Muscle of leg (tissue), 11 donors: ENCODE measurements around the gene FLRT1. TPM values are rescaled to one million over a fixed set of nuclear protein-coding genes. Genes with fewer than 3 reads are reported as not detected.
A peak's percentile ranks its signal among the peaks of the same experiment; 100 is the strongest.

ENCODE experiments used
- DNase-seq: peaks from one replicate; pipeline ENCODE4 v3.0.0; 2013
- H3K27ac ChIP-seq: one replicate; pipeline ENCODE4 v1.5.1; 2013; ENCODE audit warnings: mild to moderate bottlenecking, low read length, control low read depth
- H3K27me3 ChIP-seq: one replicate; pipeline ENCODE4 v1.6.1; 2013; ENCODE audit warnings: low read length; ENCODE audit not compliant: control insufficient read depth, insufficient read depth
- H3K36me3 ChIP-seq: one replicate; pipeline ENCODE4 v1.6.1; 2013; ENCODE audit warnings: low read length; ENCODE audit not compliant: control insufficient read depth, insufficient read depth
- H3K4me1 ChIP-seq: one replicate; pipeline ENCODE4 v1.6.1; 2013; ENCODE audit warnings: low read length; ENCODE audit not compliant: control insufficient read depth, insufficient read depth
- H3K4me3 ChIP-seq: one replicate; pipeline ENCODE4 v1.5.1; 2013; ENCODE audit warnings: low read length, control low read depth
- H3K9me3 ChIP-seq: replicated peaks from 2 replicates; pipeline ENCODE4 v1.6.1; 2013; ENCODE audit warnings: low read depth, low read length; ENCODE audit not compliant: control insufficient read depth
- WGBS: methylation state at CpG from one replicate; pipeline ENCODE4 v1.1.5; 2013; ENCODE audit warnings: missing lambda C conversion rate; ENCODE audit not compliant: insufficient coverage; 5-methylcytosine and 5-hydroxymethylcytosine counted together
- polyA plus RNA-seq, 8 donors: library from polyadenylated mRNA; unstranded; fragments of 120-200 nt; gene quantifications; one replicate each; pipeline versions ENCODE4 v1.2.1 to v1.2.3, GENCODE V29; 2013; ENCODE audit warnings: inconsistent platforms in 1 of 8, low replicate concordance in 1 of 8; ENCODE audit not compliant: insufficient read length in 8 of 8, insufficient read depth in 1 of 8
- total RNA-seq: library from RNA; stranded (reverse); fragments of 120-200 nt; gene quantifications from one replicate; pipeline ENCODE4 v1.2.4, GENCODE V29; 2013

FLRT1 gene
- total and polyA plus RNA-seq, 9 donors = 1.2 to 6.2 (median 3.0) TPM

DNA sequence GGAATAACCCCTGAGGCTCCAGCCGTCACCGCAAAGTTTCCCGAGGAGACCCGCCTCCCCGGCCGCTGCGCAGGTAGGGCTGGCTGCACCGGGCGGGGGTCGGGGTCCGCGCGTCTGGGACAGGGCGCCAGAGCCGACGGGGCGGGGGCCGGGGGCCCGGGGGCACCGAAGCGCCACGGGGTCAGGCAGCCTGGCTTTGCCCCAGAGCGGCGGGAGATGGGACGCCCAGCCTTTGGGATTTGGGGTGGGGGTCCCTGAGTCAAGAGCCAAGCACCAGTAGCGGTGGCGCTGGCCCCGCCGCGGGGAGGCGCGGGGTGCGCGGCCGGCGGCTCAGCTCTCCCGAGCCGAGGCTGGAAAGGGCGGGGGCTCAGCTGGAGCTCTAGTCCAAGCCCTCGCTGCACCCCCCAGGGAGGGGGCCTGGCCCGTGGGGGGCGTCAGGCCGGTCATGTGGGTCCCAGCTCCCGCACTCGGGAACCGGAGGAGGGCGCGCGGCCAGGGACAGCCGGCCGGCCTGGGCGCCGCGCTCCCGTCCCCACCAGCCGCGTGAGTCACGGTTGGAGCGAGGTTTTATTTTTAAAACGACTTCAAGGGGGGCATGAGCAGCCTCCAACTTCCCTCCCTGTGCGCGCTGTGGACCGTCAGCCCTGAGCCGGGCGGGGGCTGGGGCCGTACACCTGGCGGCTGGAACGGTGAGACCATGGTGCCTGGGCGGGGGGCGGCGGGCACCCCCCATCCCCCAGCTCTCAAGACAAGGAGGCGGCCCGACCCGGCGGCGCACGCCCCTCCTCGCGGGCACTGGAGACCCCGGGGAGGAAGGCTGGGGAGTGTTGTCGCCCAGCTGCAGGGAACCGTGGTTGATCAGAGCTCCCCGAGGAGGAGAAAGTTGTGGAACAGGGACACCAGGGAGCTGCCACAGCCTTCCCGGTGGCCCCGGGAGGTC is 626 bp downstream of the FLRT1 start:
- H3K27me3 ChIP-seq = peaks cover 37% of the 10 kb centered on the region
- peak; percentile 77 for DNase-seq
- H3K4me3 ChIP-seq = peak overlapping the region; percentile 37
- no peaks in the 10 kb centered on the region for H3K9me3 ChIP-seq
- peaks cover 32% of the 10 kb centered on the region for H3K4me1 ChIP-seq
- H3K36me3 ChIP-seq = no peaks in the 10 kb centered on the region
- H3K27ac ChIP-seq = peak overlapping the region; percentile 13
- 2% methylated on average over 78 of the region's 85 CpGs for WGBS

DNA sequence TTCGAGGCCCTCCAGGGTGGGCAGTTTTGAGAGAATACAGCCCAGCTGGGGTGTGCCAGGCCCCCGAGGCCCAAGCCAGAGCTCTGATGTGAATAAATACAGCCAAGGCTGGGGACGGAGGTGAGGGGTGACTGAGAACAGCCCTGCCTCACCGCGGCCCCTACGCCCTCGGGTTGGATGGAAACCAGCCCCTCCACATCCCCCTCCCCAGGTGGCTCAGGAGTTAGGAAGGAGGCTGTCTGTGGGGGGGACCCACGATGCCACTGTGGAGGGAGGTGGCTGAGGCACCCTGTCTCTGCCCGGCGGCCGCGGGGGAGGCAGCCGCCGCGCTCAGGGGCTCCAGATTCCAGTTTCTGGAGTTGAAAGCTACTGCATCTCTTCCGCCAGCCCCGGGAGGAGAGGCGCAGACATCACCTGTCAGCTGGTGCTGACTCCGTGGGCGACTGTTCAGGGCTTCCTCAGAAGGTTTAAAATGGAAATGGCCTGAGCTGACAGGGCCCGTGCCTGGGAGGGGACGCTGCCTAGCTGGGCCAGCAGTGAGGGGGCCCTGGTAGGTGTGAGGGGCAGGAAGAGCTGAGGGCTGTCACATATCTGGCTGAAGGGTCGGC is 1.4 kb downstream of the FLRT1 start:
- peak overlapping the region; percentile 37 for H3K4me3 ChIP-seq
- H3K27me3 ChIP-seq = peaks cover 37% of the 10 kb centered on the region
- peak overlapping the region; percentile 13 for H3K27ac ChIP-seq
- DNase-seq = no peak
- H3K9me3 ChIP-seq = no peaks in the 10 kb centered on the region
- WGBS = 19% methylated on average over 15 of the region's 23 CpGs
- no peaks in the 10 kb centered on the region for H3K36me3 ChIP-seq
- H3K4me1 ChIP-seq = peaks cover 35% of the 10 kb centered on the region

DNA sequence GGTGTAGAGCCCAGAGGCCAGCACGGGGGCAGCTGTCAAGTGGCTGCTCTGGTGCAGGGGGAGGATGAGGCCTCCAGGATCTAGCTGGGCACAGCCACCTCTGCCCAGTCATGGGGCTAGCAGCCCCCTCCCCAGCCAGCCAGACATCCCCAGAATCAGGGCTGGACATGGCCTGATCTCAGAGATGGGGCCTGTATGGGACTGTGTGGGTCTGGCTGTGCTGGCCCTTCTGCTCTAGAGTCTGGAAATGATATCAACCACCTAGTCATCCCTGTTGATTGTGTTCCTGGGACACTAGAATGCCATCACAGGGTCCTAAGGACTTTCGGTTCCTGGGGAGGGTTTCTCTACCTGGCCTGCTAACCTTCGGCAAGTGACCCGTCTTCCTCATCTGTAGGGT is 2.8 kb downstream of the FLRT1 start:
- H3K4me3 ChIP-seq = no peak overlapping the region
- H3K36me3 ChIP-seq = no peaks in the 10 kb centered on the region
- 83% methylated on average over 1 of the region's 4 CpGs for WGBS
- no peaks in the 10 kb centered on the region for H3K9me3 ChIP-seq
- no peak for DNase-seq
- H3K27me3 ChIP-seq = peaks cover 31% of the 10 kb centered on the region
- H3K27ac ChIP-seq = no peak overlapping the region
- peaks cover 46% of the 10 kb centered on the region for H3K4me1 ChIP-seq

DNA sequence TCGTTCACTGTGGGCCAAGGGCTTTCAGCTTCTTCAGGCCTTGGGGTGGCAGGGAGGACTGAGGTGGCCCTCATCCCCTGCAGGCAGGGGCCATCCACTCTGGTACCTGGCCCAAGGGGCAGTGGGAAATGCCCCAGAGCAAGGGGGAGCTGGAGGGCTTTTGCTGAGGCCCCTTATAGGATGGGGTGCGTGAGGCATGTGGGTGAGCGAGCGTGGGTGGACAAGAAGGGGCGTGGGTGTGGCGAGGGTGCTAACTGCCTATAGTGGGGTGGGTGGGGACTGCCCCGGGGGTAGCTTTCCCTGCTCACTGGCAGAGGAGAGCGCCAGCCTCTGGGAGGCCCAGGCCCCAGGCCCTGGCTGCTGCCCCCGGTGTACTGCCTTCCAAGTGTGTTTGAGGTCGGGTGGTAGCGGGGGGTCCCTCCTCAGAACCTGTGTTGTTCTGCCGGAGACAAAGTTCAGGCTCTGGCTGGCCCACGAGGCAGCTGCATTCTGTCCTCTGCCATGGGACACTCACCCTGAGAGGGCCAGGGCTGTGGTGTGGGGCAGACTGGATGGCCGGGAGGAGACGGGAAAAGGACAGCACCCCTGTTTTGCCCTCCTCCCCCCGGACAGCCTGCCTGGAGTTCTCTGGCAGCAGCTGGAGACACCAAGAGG is 3.4 kb downstream of the FLRT1 start:
- no peak overlapping the region for H3K4me3 ChIP-seq
- H3K9me3 ChIP-seq = no peaks in the 10 kb centered on the region
- peaks cover 47% of the 10 kb centered on the region for H3K4me1 ChIP-seq
- no peak overlapping the region for H3K27ac ChIP-seq
- H3K36me3 ChIP-seq = no peaks in the 10 kb centered on the region
- H3K27me3 ChIP-seq = peaks cover 27% of the 10 kb centered on the region
- no peak for DNase-seq
- WGBS = 80% methylated on average over 10 of the region's 16 CpGs

DNA sequence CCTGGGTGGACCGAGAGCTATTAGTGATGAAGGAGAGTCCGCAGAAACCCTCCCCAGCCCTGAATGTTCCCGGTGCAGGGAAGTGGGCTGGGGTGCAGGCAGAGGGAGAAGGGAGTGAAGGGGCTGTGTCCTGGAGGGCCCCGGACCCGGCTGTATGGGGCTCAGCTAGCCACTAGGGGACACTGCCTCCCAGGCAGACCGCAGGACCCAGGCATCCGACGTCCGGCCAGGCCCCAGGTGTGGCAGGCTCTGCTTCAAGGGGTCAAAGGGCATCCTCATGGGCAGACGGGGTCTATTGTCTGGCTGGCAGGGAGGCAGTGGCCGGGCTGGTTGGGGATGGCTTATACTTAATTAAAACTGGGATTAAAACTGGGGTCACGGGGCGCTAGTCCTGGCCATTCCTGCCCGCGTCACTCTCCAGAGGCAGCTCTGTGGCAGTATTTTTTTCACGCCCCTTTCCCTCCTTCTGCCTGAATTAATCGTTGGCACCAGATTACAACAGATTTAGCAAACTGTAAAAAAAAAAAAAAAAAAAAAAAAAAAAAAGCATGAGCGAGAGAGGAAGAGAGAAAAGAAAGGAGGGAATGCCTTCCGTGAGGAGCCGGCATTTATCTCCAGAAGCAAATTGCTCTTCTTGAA is 5.1 kb downstream of the FLRT1 start:
- 31% methylated on average over 9 of the region's 20 CpGs for WGBS
- no peak overlapping the region for H3K27ac ChIP-seq
- no peaks in the 10 kb centered on the region for H3K9me3 ChIP-seq
- H3K27me3 ChIP-seq = peaks cover 15% of the 10 kb centered on the region
- H3K36me3 ChIP-seq = no peaks in the 10 kb centered on the region
- peaks cover 45% of the 10 kb centered on the region for H3K4me1 ChIP-seq
- no peak for DNase-seq
- H3K4me3 ChIP-seq = no peak overlapping the region

DNA sequence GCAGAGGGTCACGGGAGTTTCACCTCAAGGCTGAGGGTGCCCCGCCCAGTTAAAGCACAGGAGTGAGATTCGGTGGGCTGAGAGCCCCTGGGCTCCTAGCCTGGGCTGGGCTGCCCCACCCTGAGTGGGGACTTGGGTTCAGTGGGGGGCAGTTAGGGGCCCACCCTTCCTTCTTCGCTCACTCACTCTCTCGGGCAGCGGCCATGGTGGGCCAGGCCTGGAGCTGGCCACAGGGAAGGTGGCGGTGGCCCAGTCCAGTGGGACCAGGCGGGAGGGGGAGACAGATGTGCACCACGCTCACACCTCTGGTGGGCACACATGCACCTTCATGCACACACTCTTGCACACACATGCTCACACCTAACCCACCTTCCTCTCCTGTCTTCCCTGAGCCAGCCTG is 6.1 kb downstream of the FLRT1 start:
- Histone ChIP-seq H3K27me3 (peaks cover 12% of the 10 kb centered on the region), H3K27ac (no peak overlapping the region), H3K9me3 (no peaks in the 10 kb centered on the region), H3K4me1 (peaks cover 41% of the 10 kb centered on the region), H3K4me3 (no peak overlapping the region), H3K36me3 (no peaks in the 10 kb centered on the region)
- WGBS = 90% methylated on average over 7 of the region's 9 CpGs
- no peak for DNase-seq

DNA sequence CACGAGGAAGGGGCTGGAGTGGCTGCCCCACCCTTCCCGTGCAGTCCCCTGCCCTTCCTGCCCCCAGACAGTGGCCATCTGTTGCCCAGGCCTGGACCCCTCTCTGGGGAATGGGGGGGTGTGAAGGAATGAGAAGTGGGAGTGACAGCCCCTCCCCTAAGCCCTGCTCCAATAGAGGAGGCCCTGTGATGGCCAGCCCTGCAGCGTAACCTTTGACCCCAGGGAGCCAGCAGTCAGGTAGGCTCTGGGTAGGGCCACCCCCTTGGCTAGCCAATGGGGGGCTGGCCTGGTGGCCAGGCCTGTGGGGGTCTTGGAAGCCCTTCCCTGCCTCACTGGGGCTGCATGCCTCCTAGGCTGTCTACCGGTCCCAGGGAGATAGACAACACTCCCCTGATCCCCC is 6.6 kb downstream of the FLRT1 start:
- Histone ChIP-seq H3K4me1 (peaks cover 39% of the 10 kb centered on the region), H3K9me3 (no peaks in the 10 kb centered on the region), H3K36me3 (no peaks in the 10 kb centered on the region), H3K27me3 (peaks cover 7% of the 10 kb centered on the region), H3K4me3 (no peak overlapping the region), H3K27ac (no peak overlapping the region)
- no peak for DNase-seq
- 90% methylated on average over 2 of the region's 4 CpGs for WGBS

DNA sequence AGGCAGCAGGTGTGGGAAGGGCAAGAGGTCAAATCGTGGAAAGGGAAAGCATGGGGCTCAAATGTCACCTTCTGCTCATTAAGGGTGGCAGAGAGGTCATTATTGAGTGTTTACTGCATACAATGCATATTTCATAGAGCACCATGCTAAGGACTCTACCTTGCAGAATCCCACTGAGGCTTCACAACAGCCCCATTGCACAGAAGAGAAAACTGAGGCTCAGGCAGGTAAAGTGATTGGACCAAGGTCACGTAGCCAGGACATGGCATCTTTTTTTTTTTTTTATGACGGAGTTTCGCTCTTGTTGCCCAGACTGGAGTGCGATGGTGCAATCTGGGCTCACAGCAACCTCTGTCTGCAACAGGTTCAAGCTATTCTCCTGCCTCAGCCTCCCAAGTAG is 7.8 kb downstream of the FLRT1 start:
- Histone ChIP-seq H3K27ac (no peak overlapping the region), H3K4me1 (peaks cover 43% of the 10 kb centered on the region), H3K9me3 (no peaks in the 10 kb centered on the region), H3K4me3 (no peak overlapping the region), H3K27me3 (peaks cover 5% of the 10 kb centered on the region), H3K36me3 (no peaks in the 10 kb centered on the region)
- no peak for DNase-seq
- WGBS = 95% methylated on average over 3 of the region's 5 CpGs

DNA sequence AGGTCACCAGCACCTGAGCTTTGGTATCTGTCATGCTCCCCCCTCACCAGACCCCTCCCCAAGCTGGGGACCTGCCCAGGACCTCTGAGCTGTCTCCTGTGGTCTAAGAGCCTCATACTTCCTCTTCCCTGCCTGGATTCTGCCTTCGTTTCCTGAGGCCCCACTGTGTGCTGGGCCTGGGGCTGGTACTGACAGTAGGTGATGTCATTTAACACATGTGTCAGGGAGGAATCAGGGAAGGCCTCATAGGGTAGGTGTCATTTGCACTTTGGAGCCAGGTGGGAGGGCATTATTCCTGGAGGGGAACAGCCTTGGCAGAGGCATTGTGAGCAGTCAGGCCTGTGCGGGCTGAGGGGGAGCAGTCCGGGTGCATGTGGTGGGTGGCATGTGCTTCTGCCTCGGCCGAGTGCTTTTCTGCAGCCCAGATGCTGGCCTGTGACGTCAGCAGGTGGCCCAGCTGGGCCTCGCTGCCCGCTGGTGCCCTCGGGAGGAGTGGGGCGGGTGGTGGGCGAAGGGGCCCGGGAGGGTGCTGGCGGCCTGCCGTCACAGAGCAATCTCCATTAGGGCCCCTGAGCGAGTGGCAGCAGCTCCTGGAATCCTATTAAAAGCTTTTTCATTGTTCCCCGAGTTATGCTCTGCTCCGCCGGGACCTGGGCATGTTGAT is 9.1 kb downstream of the FLRT1 start:
- Histone ChIP-seq H3K4me1 (peaks cover 47% of the 10 kb centered on the region), H3K27ac (peak overlapping the region; percentile 29), H3K9me3 (no peaks in the 10 kb centered on the region), H3K27me3 (no peaks in the 10 kb centered on the region), H3K4me3 (no peak overlapping the region), H3K36me3 (no peaks in the 10 kb centered on the region)
- WGBS = 53% methylated on average over 16 of the region's 18 CpGs
- no peak for DNase-seq
